Stimulated activated CD8-positive, alpha-beta memory T cell treated with anti-CD3 and anti-CD28 coated beads, Interleukin-7, amount 100 ng/mL, for 1 hour (primary cell): ENCODE measurements around the gene CSRP1.
A peak's percentile ranks its signal among the peaks of the same experiment; 100 is the strongest.
"Not testable (repeated sequence)": the region's sequence is repeated elsewhere in the genome, so short reads cannot be mapped to it uniquely, and the experiment has no call there.

ENCODE experiments used
- DNase-seq, 2 donors: peaks; one replicate each; pipeline ENCODE4 v3.0.0-alpha.2; 2020; ENCODE audit warnings: low read depth in 2 of 2

The CSRP1 gene

GRCh38 chr1:201506557-201507359 lies at the start of gene CSRP1:
TSS of gene CSRP1 (minus strand) at chr1:201507123. CDS start at chr1:201496303, 10,820 bp downstream.
- DNase-seq: peak; percentile 50 to 53

- DNase-seq: no peak
Observed at GRCh38 chr1:201555593-201555945, 48.6 kb upstream of the CSRP1 start.

GRCh38 chr1:201554789-201555592 lies 48.1 kb upstream of the CSRP1 start:
- DNase-seq: no peak

GRCh38 chr1:201554190-201554600 lies 47.3 kb upstream of the CSRP1 start:
- DNase-seq: no peak

- no peak for DNase-seq
Observed at GRCh38 chr1:201553496-201554189, 46.7 kb upstream of the CSRP1 start.

- DNase-seq: no peak
Observed at GRCh38 chr1:201552941-201553351, 46.0 kb upstream of the CSRP1 start.

- no peak for DNase-seq
Observed at GRCh38 chr1:201551877-201552731, 45.2 kb upstream of the CSRP1 start.

- no peak for DNase-seq
Observed at GRCh38 chr1:201551096-201551495, 44.2 kb upstream of the CSRP1 start.

- not testable (repeated sequence) for DNase-seq
Observed at GRCh38 chr1:201549522-201549921, 42.6 kb upstream of the CSRP1 start.

- DNase-seq: no peak
Observed at GRCh38 chr1:201545851-201546492, 39.0 kb upstream of the CSRP1 start.

- no peak for DNase-seq
Observed at GRCh38 chr1:201544710-201545109, 37.8 kb upstream of the CSRP1 start.

- DNase-seq: no peak
Observed at GRCh38 chr1:201543871-201544642, 37.1 kb upstream of the CSRP1 start.

GRCh38 chr1:201542309-201543035 lies 35.5 kb upstream of the CSRP1 start:
- no peak for DNase-seq

- no peak for DNase-seq
Observed at GRCh38 chr1:201540846-201541735, 34.2 kb upstream of the CSRP1 start.

GRCh38 chr1:201539561-201540431 lies 32.9 kb upstream of the CSRP1 start:
- DNase-seq: no peak

GRCh38 chr1:201538612-201539551 lies 32.0 kb upstream of the CSRP1 start, which contains the start of gene NAV1:
TSS of gene NAV1 (plus strand) at chr1:201539127. CDS start at chr1:201622885, 83,758 bp downstream.
- no peak for DNase-seq
